Nephron (organoid): ENCODE results near the gene JADE1.

Experiments
- H3K27ac Mint-ChIP-seq, 3 experiments: 2 replicates each; pipeline ENCODE4 v1.8.0; 2020; ENCODE audit warnings: mixed read lengths in 3 of 3, mild to moderate bottlenecking in 2 of 3, moderate library complexity in 1 of 3
- H3K27me3 Mint-ChIP-seq: 2 replicates; pipeline ENCODE4 v1.8.0; 2021; ENCODE audit warnings: low read depth, mild to moderate bottlenecking, moderate library complexity, mixed read lengths
- H3K36me3 Mint-ChIP-seq: 2 replicates; pipeline ENCODE4 v1.8.0; 2020; ENCODE audit warnings: low read depth, mixed read lengths
- H3K4me1 Mint-ChIP-seq: 2 replicates; pipeline ENCODE4 v1.8.0; 2020; ENCODE audit warnings: mixed read lengths
- H3K4me3 Mint-ChIP-seq, 3 experiments: 2 replicates each; pipeline ENCODE4 v1.8.0; 2020; ENCODE audit warnings: mild to moderate bottlenecking in 3 of 3, mixed read lengths in 3 of 3, moderate library complexity in 2 of 3
- H3K9me3 Mint-ChIP-seq: 2 replicates; pipeline ENCODE4 v1.8.0; 2020; ENCODE audit warnings: mixed read lengths
- TF ChIP-seq, protein P1 (sequence below), 3 experiments: fragments of 200-600 bp; sonication (generic); IDR thresholded peaks; one replicate each; pipeline ENCODE4 v1.5.0; 2021; ENCODE audit warnings: antibody characterized with exemption in 3 of 3; ENCODE audit not compliant: unreplicated experiment in 3 of 3

Gene JADE1

GRCh38 chr4:128831531-128832242, 22.2 kb downstream of the JADE1 start:
- Mint-ChIP-seq H3K27ac (peak overlapping the region; percentile 43 to 76 (median 68)), H3K4me3 (peak overlapping the region in 2 of 3 experiments; percentile 19 to 42), H3K4me1 (peaks cover 49% of the 10 kb centered on the region), H3K9me3 (no peaks in the 10 kb centered on the region), H3K27me3 (no peaks in the 10 kb centered on the region), H3K36me3 (peaks cover 13% of the 10 kb centered on the region)
- TF ChIP-seq, protein P1, sequence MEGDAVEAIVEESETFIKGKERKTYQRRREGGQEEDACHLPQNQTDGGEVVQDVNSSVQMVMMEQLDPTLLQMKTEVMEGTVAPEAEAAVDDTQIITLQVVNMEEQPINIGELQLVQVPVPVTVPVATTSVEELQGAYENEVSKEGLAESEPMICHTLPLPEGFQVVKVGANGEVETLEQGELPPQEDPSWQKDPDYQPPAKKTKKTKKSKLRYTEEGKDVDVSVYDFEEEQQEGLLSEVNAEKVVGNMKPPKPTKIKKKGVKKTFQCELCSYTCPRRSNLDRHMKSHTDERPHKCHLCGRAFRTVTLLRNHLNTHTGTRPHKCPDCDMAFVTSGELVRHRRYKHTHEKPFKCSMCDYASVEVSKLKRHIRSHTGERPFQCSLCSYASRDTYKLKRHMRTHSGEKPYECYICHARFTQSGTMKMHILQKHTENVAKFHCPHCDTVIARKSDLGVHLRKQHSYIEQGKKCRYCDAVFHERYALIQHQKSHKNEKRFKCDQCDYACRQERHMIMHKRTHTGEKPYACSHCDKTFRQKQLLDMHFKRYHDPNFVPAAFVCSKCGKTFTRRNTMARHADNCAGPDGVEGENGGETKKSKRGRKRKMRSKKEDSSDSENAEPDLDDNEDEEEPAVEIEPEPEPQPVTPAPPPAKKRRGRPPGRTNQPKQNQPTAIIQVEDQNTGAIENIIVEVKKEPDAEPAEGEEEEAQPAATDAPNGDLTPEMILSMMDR (IDR thresholded peaks at IDR 0.05; ENCODE audit: unreplicated experiment in 3 of 3) = no peak

DNA sequence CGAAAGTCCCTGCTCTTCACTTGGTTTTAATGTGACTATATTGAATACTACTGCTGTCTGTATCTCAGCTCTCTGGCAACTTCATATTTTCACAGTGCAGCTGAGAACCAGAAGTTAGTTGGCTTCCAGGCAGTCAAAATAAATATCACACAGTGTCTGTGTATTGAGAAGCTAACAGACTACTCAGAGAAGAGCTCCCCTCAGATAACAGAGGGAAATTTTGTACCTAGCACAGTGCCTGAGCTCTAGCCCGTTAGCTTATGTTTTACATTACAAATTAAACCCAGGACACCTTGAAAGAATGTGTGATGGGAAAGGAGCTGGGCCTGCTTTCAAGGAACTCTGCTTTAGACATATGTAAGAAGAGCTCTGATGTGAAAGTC, 22.7 kb downstream of the JADE1 start:
- H3K4me3 Mint-ChIP-seq = no peak overlapping the region
- H3K9me3 Mint-ChIP-seq = no peaks in the 10 kb centered on the region
- TF ChIP-seq, protein P1 (IDR thresholded peaks at IDR 0.05; ENCODE audit: unreplicated experiment in 3 of 3) = no peak
- H3K27ac Mint-ChIP-seq = peak overlapping the region; percentile 43 to 76 (median 68)
- peaks cover 44% of the 10 kb centered on the region for H3K4me1 Mint-ChIP-seq
- no peaks in the 10 kb centered on the region for H3K27me3 Mint-ChIP-seq
- H3K36me3 Mint-ChIP-seq = peaks cover 13% of the 10 kb centered on the region

GRCh38 chr4:128835498-128836222, 26.2 kb downstream of the JADE1 start:
- Mint-ChIP-seq H3K4me1 (peaks cover 46% of the 10 kb centered on the region), H3K9me3 (no peaks in the 10 kb centered on the region), H3K27me3 (no peaks in the 10 kb centered on the region), H3K27ac (no peak overlapping the region), H3K4me3 (no peak overlapping the region), H3K36me3 (peaks cover 13% of the 10 kb centered on the region)
- TF ChIP-seq, protein P1 (IDR thresholded peaks at IDR 0.05; ENCODE audit: unreplicated experiment in 3 of 3) = no peak

DNA sequence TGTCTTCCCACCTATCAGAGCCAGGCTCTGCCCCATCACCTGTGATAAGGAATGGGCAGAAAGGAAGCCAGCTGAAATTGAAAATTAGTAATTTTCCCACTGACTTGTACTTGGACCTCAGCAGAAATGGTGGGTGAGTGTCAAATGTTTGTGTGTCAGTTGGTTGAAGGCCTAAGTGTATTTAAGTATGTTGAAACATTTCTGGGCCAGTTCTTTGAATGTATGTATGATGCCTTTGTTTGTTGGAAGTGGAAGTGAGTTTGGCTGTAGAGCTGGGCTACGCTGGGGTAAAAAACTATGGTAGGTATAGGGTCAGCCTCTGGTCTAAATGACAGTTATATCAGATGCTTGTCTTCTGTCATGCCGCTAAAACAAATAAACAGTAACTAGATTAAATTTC, 27.7 kb downstream of the JADE1 start:
- H3K36me3 Mint-ChIP-seq = peaks cover 19% of the 10 kb centered on the region
- H3K27me3 Mint-ChIP-seq = no peaks in the 10 kb centered on the region
- no peaks in the 10 kb centered on the region for H3K9me3 Mint-ChIP-seq
- TF ChIP-seq, protein P1 (IDR thresholded peaks at IDR 0.05; ENCODE audit: unreplicated experiment in 3 of 3) = no peak
- H3K4me3 Mint-ChIP-seq = no peak overlapping the region
- peak overlapping the region in 1 of 3 experiments; percentile 36 for H3K27ac Mint-ChIP-seq
- peaks cover 40% of the 10 kb centered on the region for H3K4me1 Mint-ChIP-seq

GRCh38 chr4:128837679-128838078, 28.2 kb downstream of the JADE1 start:
- Mint-ChIP-seq H3K9me3 (no peaks in the 10 kb centered on the region), H3K27me3 (no peaks in the 10 kb centered on the region), H3K4me1 (peaks cover 36% of the 10 kb centered on the region), H3K4me3 (no peak overlapping the region), H3K36me3 (peaks cover 18% of the 10 kb centered on the region), H3K27ac (peak overlapping the region in 1 of 3 experiments; percentile 36)
- TF ChIP-seq, protein P1 (IDR thresholded peaks at IDR 0.05; ENCODE audit: unreplicated experiment in 3 of 3) = no peak
